Stimulated activated CD4-positive, alpha-beta T cell treated with anti-CD3 and anti-CD28 coated beads, Interleukin-15, amount 100 ng/mL, for 48 hours (primary cell): ENCODE measurements around the gene PFKFB3.
"Not testable (repeated sequence)": the region's sequence is repeated elsewhere in the genome, so short reads cannot be mapped to it uniquely, and the experiment has no call there.

Experiments
- DNase-seq, 2 donors: peaks; one replicate each; pipeline ENCODE4 v3.0.0-alpha.2; 2020; ENCODE audit warnings: low read depth in 2 of 2

Gene PFKFB3

GRCh38 chr10:6202684-6203330 lies at the start of gene PFKFB3:
PFKFB3 (plus strand) TSS chr10:6202932; CDS start chr10:6203261, 329 bp downstream.
- DNase-seq: peak; percentile 92 to 93

GRCh38 chr10:6153845-6154244 lies 48.9 kb upstream of the PFKFB3 start:
- no peak for DNase-seq

- DNase-seq: no peak
Measured at GRCh38 chr10:6154566-6154965, 48.2 kb upstream of the PFKFB3 start.

- DNase-seq: no peak
Measured at GRCh38 chr10:6158276-6158675, 44.5 kb upstream of the PFKFB3 start.

GRCh38 chr10:6161921-6162320 lies 40.8 kb upstream of the PFKFB3 start:
- no peak for DNase-seq

GRCh38 chr10:6162589-6163356 lies 40.0 kb upstream of the PFKFB3 start:
- DNase-seq: no peak

GRCh38 chr10:6163364-6164270 lies 39.1 kb upstream of the PFKFB3 start:
- peak; percentile 76 to 90 for DNase-seq

- DNase-seq: no peak
Measured at GRCh38 chr10:6164271-6165095, 38.2 kb upstream of the PFKFB3 start.

- no peak for DNase-seq
Measured at GRCh38 chr10:6165221-6165725, 37.5 kb upstream of the PFKFB3 start.

- DNase-seq: not testable (repeated sequence)
Measured at GRCh38 chr10:6165933-6166332, 36.8 kb upstream of the PFKFB3 start.

GRCh38 chr10:6167456-6167855 lies 35.3 kb upstream of the PFKFB3 start:
- DNase-seq: no peak

- DNase-seq: no peak
Measured at GRCh38 chr10:6168084-6168483, 34.6 kb upstream of the PFKFB3 start.

- DNase-seq: no peak
Measured at GRCh38 chr10:6170638-6171037, 32.1 kb upstream of the PFKFB3 start.

GRCh38 chr10:6171881-6172695 lies 30.6 kb upstream of the PFKFB3 start:
- no peak for DNase-seq

GRCh38 chr10:6173203-6173602 lies 29.5 kb upstream of the PFKFB3 start:
- peak in 1 of 2 donors; percentile 43 for DNase-seq

GRCh38 chr10:6174201-6174874 lies 28.4 kb upstream of the PFKFB3 start:
- no peak for DNase-seq

- no peak for DNase-seq
Measured at GRCh38 chr10:6175329-6176055, 27.2 kb upstream of the PFKFB3 start.

- no peak for DNase-seq
Measured at GRCh38 chr10:6176691-6177231, 26.0 kb upstream of the PFKFB3 start.

GRCh38 chr10:6177880-6178281 lies 24.9 kb upstream of the PFKFB3 start:
- DNase-seq: no peak
